ENCODE measurements around the gene RPS8. TPM values are rescaled to one million over a fixed set of nuclear protein-coding genes. Genes with fewer than 3 reads are reported as not detected.
A peak's percentile ranks its signal among the peaks of the same experiment; 100 is the strongest.

RPS8 gene
- total and polyA plus RNA-seq, 2 donors from 2014 or later, result 1,449 to 1,538 TPM

GRCh38 chr1:44785029-44785380, 9.7 kb downstream of the RPS8 start:
- TF ChIP-seq CTCF (IDR thresholded peaks at IDR 0.05; ENCODE audit: borderline replicate concordance, extremely low read depth, insufficient read depth), result no peak
- Histone ChIP-seq H3K27ac (ENCODE audit: low read depth in 2 of 2, low read length in 2 of 2) (no peak overlapping the region), H3K9ac (ENCODE audit: low read length in 3 of 3) (no peak overlapping the region), H3K9me3 (ENCODE audit: control insufficient read depth in 2 of 3, insufficient read depth in 1 of 3, low read length in 3 of 3) (no peaks in the 10 kb centered on the region), H3K27me3 (ENCODE audit: control insufficient read depth, insufficient read depth, low read length) (no peaks in the 10 kb centered on the region), H3K4me1 (ENCODE audit: control insufficient read depth in 2 of 3, insufficient read depth in 2 of 3, low read depth in 1 of 3, low read length in 3 of 3) (peaks cover 0 to 23% (median 8%) of the 10 kb centered on the region in 3 donors), H3K4me3 (ENCODE audit: low read length in 3 of 3) (no peak overlapping the region), H3K36me3 (ENCODE audit: control insufficient read depth in 2 of 3, insufficient read depth in 3 of 3, low read length in 3 of 3) (peaks cover 0 to 4% (median 2%) of the 10 kb centered on the region in 3 donors)
- intact Hi-C loops (cut with DNase I), result loop anchor here (10.0 kb wide), 1 partner anchor 50 kb away; no protein-coding TSS in a partner anchor
- no peak for FAIRE-seq
- DNase-seq, result peak in 2 of 5 donors; percentile 61 to 76

GRCh38 chr1:44785501-44786137, 10.3 kb downstream of the RPS8 start:
- H3K9me3 ChIP-seq (ENCODE audit: control insufficient read depth in 2 of 3, insufficient read depth in 1 of 3, low read length in 3 of 3), result no peaks in the 10 kb centered on the region
- peak in 1 of 5 donors; percentile 58 for DNase-seq
- peaks cover 0 to 4% (median 2%) of the 10 kb centered on the region in 3 donors for H3K36me3 ChIP-seq (ENCODE audit: control insufficient read depth in 2 of 3, insufficient read depth in 3 of 3, low read length in 3 of 3)
- H3K4me3 ChIP-seq (ENCODE audit: low read length in 3 of 3), result peak overlapping the region in 2 of 3 donors; percentile 13 to 54
- TF ChIP-seq CTCF (IDR thresholded peaks at IDR 0.05; ENCODE audit: borderline replicate concordance, extremely low read depth, insufficient read depth), result no peak
- no peak for FAIRE-seq
- H3K4me1 ChIP-seq (ENCODE audit: control insufficient read depth in 2 of 3, insufficient read depth in 2 of 3, low read depth in 1 of 3, low read length in 3 of 3), result peaks cover 0 to 23% (median 8%) of the 10 kb centered on the region in 3 donors
- no peaks in the 10 kb centered on the region for H3K27me3 ChIP-seq (ENCODE audit: control insufficient read depth, insufficient read depth, low read length)
- no peak overlapping the region for H3K27ac ChIP-seq (ENCODE audit: low read depth in 2 of 2, low read length in 2 of 2)
- H3K9ac ChIP-seq (ENCODE audit: low read length in 3 of 3), result peak overlapping the region in 2 of 3 donors; percentile 50 to 73
- intact Hi-C loops (cut with DNase I), result loop anchor here (10.0 kb wide), 1 partner anchor 49 kb away; no protein-coding TSS in a partner anchor

DNA sequence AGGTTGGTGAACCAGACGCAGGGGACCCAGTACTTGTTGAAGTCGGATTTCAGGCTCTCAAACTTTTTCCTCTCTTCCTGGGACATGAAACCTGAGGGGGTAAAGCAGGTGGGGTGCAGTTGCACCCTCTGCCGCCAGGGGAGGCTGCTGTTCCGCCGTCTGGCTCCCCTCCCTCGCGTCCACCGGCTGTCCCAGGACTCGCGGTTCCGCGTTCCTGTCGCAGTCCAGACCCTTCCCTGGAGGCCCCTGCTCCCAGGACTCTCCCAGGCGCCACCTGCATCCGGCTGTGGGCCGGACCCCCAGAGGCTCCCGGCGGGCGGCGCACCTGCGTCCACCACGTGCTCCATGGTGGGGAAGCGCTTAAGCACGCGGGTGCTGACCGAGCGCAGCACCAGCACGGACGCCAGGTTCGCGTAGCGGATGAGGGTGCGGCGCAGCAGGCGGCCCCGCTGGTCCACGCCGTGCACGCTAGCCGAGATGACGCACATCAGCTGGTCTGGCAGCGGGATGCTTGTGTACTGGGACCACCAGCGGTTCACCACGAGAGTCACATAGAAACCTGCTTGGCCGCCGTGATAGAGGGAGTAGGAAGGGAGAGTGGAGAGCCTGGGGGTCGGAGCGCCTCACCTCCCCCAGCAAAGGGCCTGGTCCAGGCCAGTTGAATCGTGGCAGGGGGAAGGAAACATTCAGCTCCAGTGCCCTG, 10.9 kb downstream of the RPS8 start:
- H3K9me3 ChIP-seq (ENCODE audit: control insufficient read depth in 2 of 3, insufficient read depth in 1 of 3, low read length in 3 of 3), result no peaks in the 10 kb centered on the region
- H3K9ac ChIP-seq (ENCODE audit: low read length in 3 of 3), result peak overlapping the region in 2 of 3 donors; percentile 60 to 73
- FAIRE-seq (no peak), DNase-seq (peak; percentile 89 to 94 (median 91))
- peak overlapping the region; percentile 1 to 60 for H3K27ac ChIP-seq (ENCODE audit: low read depth in 2 of 2, low read length in 2 of 2)
- TF ChIP-seq CTCF (IDR thresholded peaks at IDR 0.05; ENCODE audit: borderline replicate concordance, extremely low read depth, insufficient read depth), result peak; percentile 92
- H3K36me3 ChIP-seq (ENCODE audit: control insufficient read depth in 2 of 3, insufficient read depth in 3 of 3, low read length in 3 of 3), result peaks cover 0 to under 1% (median 0%) of the 10 kb centered on the region in 3 donors
- H3K27me3 ChIP-seq (ENCODE audit: control insufficient read depth, insufficient read depth, low read length), result no peaks in the 10 kb centered on the region
- H3K4me1 ChIP-seq (ENCODE audit: control insufficient read depth in 2 of 3, insufficient read depth in 2 of 3, low read depth in 1 of 3, low read length in 3 of 3), result peaks cover 0 to 23% (median 8%) of the 10 kb centered on the region in 3 donors
- intact Hi-C loops (cut with DNase I), result loop anchor here (10.0 kb wide), 1 partner anchor 49 kb away; no protein-coding TSS in a partner anchor
- peak overlapping the region; percentile 19 to 54 (median 26) for H3K4me3 ChIP-seq (ENCODE audit: low read length in 3 of 3)

Data from kidney (tissue), 14 donors.